WTC11 (cell line): Measurements from ENCODE around the gene KCNMA1.

Source experiments
- CTCF ChIP-seq: fragments of 200-600 bp; IDR thresholded peaks from 2 replicates; pipeline ENCODE4 v1.8.0; 2022; ENCODE audit warnings: antibody characterized with exemption
- ZNF263 ChIP-seq: sonication (generic); formaldehyde crosslinking; IDR thresholded peaks from 2 replicates; pipeline ENCODE4 v1.8.1; 2022; ENCODE audit warnings: low read depth, mild to moderate bottlenecking, moderate library complexity, missing genetic modification reagents

GRCh38 chr10:77268721-77269120, 368.9 kb downstream of the KCNMA1 start:
- no peak for TF ChIP-seq CTCF
- TF ChIP-seq ZNF263 (CRISPR knock-in tag), result no peak
